NCI-H82 treated with DMSO at 0.1 percent for 48 hours (cell line): ENCODE data around the gene WIPI1.
"Not testable (repeated sequence)": the region's sequence is repeated elsewhere in the genome, so short reads cannot be mapped to it uniquely, and the experiment has no call there.

Experiments
- DNase-seq: peaks from one replicate; lab custom pipeline; 2025; ENCODE audit not compliant: unreplicated experiment; lab: John Stamatoyannopoulos, UW

WIPI1 gene

GRCh38 chr17:68387435-68388218, 69.7 kb downstream of the WIPI1 start:
- DNase-seq: no peak

- DNase-seq: no peak
Measured at GRCh38 chr17:68385490-68386215, 71.6 kb downstream of the WIPI1 start.

GRCh38 chr17:68384941-68385340, 72.4 kb downstream of the WIPI1 start:
- no peak for DNase-seq

- no peak for DNase-seq
Measured at GRCh38 chr17:68384471-68384870, 72.8 kb downstream of the WIPI1 start.

GRCh38 chr17:68383443-68384321, 73.6 kb downstream of the WIPI1 start:
- no peak for DNase-seq

GRCh38 chr17:68383120-68383442, 74.2 kb downstream of the WIPI1 start:
- no peak for DNase-seq

GRCh38 chr17:68382582-68383085, 74.7 kb downstream of the WIPI1 start:
- DNase-seq: no peak

GRCh38 chr17:68381076-68381900, 76.0 kb downstream of the WIPI1 start:
- no peak for DNase-seq

- no peak for DNase-seq
Measured at GRCh38 chr17:68379692-68380677, 77.3 kb downstream of the WIPI1 start.

GRCh38 chr17:68379177-68379510, 78.2 kb downstream of the WIPI1 start:
- no peak for DNase-seq

GRCh38 chr17:68378268-68379176, 78.8 kb downstream of the WIPI1 start:
- DNase-seq: no peak

- DNase-seq: no peak
Measured at GRCh38 chr17:68377771-68378267, 79.5 kb downstream of the WIPI1 start.

GRCh38 chr17:68376178-68376577, 81.1 kb downstream of the WIPI1 start:
- DNase-seq: not testable (repeated sequence)

GRCh38 chr17:68375566-68375965, 81.7 kb downstream of the WIPI1 start:
- DNase-seq: no peak
